K562 (cell line): ENCODE data around the gene PIK3CG. TPM values are rescaled to one million over a fixed set of nuclear protein-coding genes. Genes with fewer than 3 reads are reported as not detected.
A peak's percentile ranks its signal among the peaks of the same experiment; 100 is the strongest.

Experiments
- BMI1 ChIP-seq: fragments of 150-350 bp; IDR thresholded peaks from 2 replicates; pipeline ENCODE4 v1.6.1; 2014; ENCODE audit warnings: low read length
- DPF2 ChIP-seq: fragments of 450-650 bp; IDR thresholded peaks from 2 replicates; pipeline ENCODE4 v1.6.1; 2016
- FOXA3 ChIP-seq, 2 experiments: fragments of 450-650 bp in 1 of 2; sonication (generic) in 1 of 2; formaldehyde crosslinking; IDR thresholded peaks in 1 of 2; conservative IDR thresholded peaks in 1 of 2; 2 replicates each; pipeline versions ENCODE4 v1.4.0 to v1.8.0; 2020 to 2022; ENCODE audit warnings: mild to moderate bottlenecking in 2 of 2, missing genetic modification reagents in 1 of 2
- FOXM1 ChIP-seq, 2 experiments: fragments of 450-650 bp in 1 of 2; sonication (generic) in 1 of 2; formaldehyde crosslinking in 1 of 2; IDR thresholded peaks; 2 replicates each; pipeline versions ENCODE4 v1.6.1 to v1.9.0; 2017 to 2022; ENCODE audit warnings: low read depth in 2 of 2, mild to moderate bottlenecking in 2 of 2, missing genetic modification reagents in 1 of 2, moderate library complexity in 1 of 2
- GATAD2B ChIP-seq: fragments of 450-650 bp; IDR thresholded peaks from 2 replicates; pipeline ENCODE4 v1.6.1; 2017; ENCODE audit warnings: mild to moderate bottlenecking, borderline replicate concordance
- HDGF ChIP-seq: fragments of 450-650 bp; IDR thresholded peaks from 2 replicates; pipeline ENCODE4 v1.6.1; 2016
- HIVEP1 ChIP-seq: fragments of 250-450 bp; sonication (Bioruptor Pico); IDR thresholded peaks from 2 replicates; pipeline ENCODE4 v1.4.0; 2020; ENCODE audit warnings: mild to moderate bottlenecking
- HLTF ChIP-seq: fragments of 450-650 bp; IDR thresholded peaks from 2 replicates; pipeline ENCODE4 v1.6.1; 2016
- HMBOX1 ChIP-seq: sonication (generic); IDR thresholded peaks from 2 replicates; pipeline ENCODE4 v1.6.1; 2016
- HMG20A ChIP-seq: fragments of 450-650 bp; formaldehyde crosslinking; conservative IDR thresholded peaks from 2 replicates; pipeline ENCODE4 v1.4.0; 2020; ENCODE audit warnings: mild to moderate bottlenecking, mixed read lengths
- IFI16 ChIP-seq: fragments of 250-450 bp; sonication (Bioruptor Pico); IDR thresholded peaks from 2 replicates; pipeline ENCODE4 v2.1.2; 2022; ENCODE audit warnings: mild to moderate bottlenecking, inconsistent platforms
- JUND ChIP-seq, 2 experiments: IDR thresholded peaks; 2 replicates in 1 of 2; 3 replicates in 1 of 2; pipeline ENCODE4 v1.6.1; 2011; ENCODE audit warnings: borderline replicate concordance in 2 of 2, low read depth in 2 of 2, low read length in 2 of 2, improper control_type of control experiment in 1 of 2, missing biosample characterization in 1 of 2, missing genetic modification characterization in 1 of 2, missing genetic modification reagents in 1 of 2
- KDM5B ChIP-seq: fragments of 200-600 bp; sonication (generic); IDR thresholded peaks from 2 replicates; pipeline ENCODE4 v1.6.1; 2012; ENCODE audit warnings: low read depth, mild to moderate bottlenecking, moderate library complexity, low read length, control low read depth, inconsistent platforms; ENCODE audit not compliant: insufficient replicate concordance
- KLF6 ChIP-seq: fragments of 250-450 bp; sonication (Bioruptor Pico); IDR thresholded peaks from 2 replicates; pipeline ENCODE4 v1.4.0; 2020; ENCODE audit warnings: mild to moderate bottlenecking, moderate library complexity, borderline replicate concordance
- LARP7 ChIP-seq: fragments of 450-650 bp; IDR thresholded peaks from 2 replicates; pipeline ENCODE4 v1.6.1; 2016
- MNT ChIP-seq, 2 experiments: fragments of 450-650 bp; conservative IDR thresholded peaks; 2 replicates each; pipeline ENCODE4 v1.6.1; 2017; ENCODE audit warnings: mild to moderate bottlenecking in 2 of 2, moderate library complexity in 2 of 2
- NFE2 ChIP-seq: IDR thresholded peaks from 2 replicates; pipeline ENCODE4 v1.6.1; 2014; ENCODE audit warnings: antibody characterized with exemption, low read depth
- PHF21A ChIP-seq: fragments of 450-650 bp; IDR thresholded peaks from 2 replicates; pipeline ENCODE4 v1.6.1; 2017; ENCODE audit warnings: low read depth, borderline replicate concordance
- RAD21 ChIP-seq, 2 experiments: fragments of 250-450 bp in 1 of 2; fragments of 450-650 bp in 1 of 2; sonication (Bioruptor Pico) in 1 of 2; formaldehyde crosslinking in 1 of 2; IDR thresholded peaks in 1 of 2; conservative IDR thresholded peaks in 1 of 2; 2 replicates each; pipeline versions ENCODE4 v1.4.0 to v1.8.0; 2020 to 2022; ENCODE audit warnings: mild to moderate bottlenecking in 2 of 2, moderate library complexity in 1 of 2
- RB1 ChIP-seq: fragments of 450-650 bp; IDR thresholded peaks from 2 replicates; pipeline ENCODE4 v1.6.1; 2017; ENCODE audit warnings: low read depth, mild to moderate bottlenecking
- RCOR1 ChIP-seq, 2 experiments: IDR thresholded peaks; 2 replicates each; pipeline ENCODE4 v1.6.1; 2012; ENCODE audit warnings: low read depth in 2 of 2, low read length in 2 of 2, borderline replicate concordance in 1 of 2, improper control_type of control experiment in 1 of 2
- TOE1 ChIP-seq, 2 experiments: fragments of 450-650 bp in 1 of 2; sonication (generic) in 1 of 2; formaldehyde crosslinking in 1 of 2; IDR thresholded peaks; 2 replicates each; pipeline versions ENCODE4 v1.7.1 to v1.8.0; 2016 to 2022; ENCODE audit warnings: borderline replicate concordance in 2 of 2, mild to moderate bottlenecking in 2 of 2, antibody characterized with exemption in 1 of 2, inconsistent platforms in 1 of 2, low read depth in 1 of 2, missing genetic modification reagents in 1 of 2, moderate library complexity in 1 of 2
- ZBTB17 ChIP-seq: fragments of 450-650 bp; formaldehyde crosslinking; IDR thresholded peaks from 2 replicates; pipeline ENCODE4 v1.4.0; 2020; ENCODE audit warnings: mild to moderate bottlenecking
- ZNF644 ChIP-seq: fragments of 200-800 bp; sonication (Bioruptor generic); IDR thresholded peaks from 2 replicates; pipeline ENCODE4 v1.6.1; 2016; ENCODE audit warnings: low read depth, missing genetic modification characterization, missing compliant biosample characterization
- ZNF77 ChIP-seq: fragments of 250-450 bp; sonication (Bioruptor Pico); IDR thresholded peaks from 2 replicates; pipeline ENCODE4 v1.5.0; 2020
- polyA plus RNA-seq, 8 experiments: library from polyadenylated mRNA; depleted of rRNA in 4 of 8; stranded (reverse) in 5 of 8; unstranded in 3 of 8; fragments of >200 nt; fragmentation: Nextera tagmentation in 2 of 8; fragmentation: Illumina TruSeq in 1 of 8; extraction: Ambion mirVana in 2 of 8; extraction: Trizol in 1 of 8; gene quantifications; 2 replicates each; pipeline versions ENCODE4 v1.2.1 to v1.2.3, GENCODE V29; 2011 to 2014; ENCODE audit warnings: inconsistent platforms in 1 of 8, missing spikeins in 1 of 8
- total RNA-seq, 7 experiments: library from RNA; depleted of rRNA in 6 of 7; stranded (reverse); fragments of >200 nt in 6 of 7; fragmentation: Illumina TruSeq in 2 of 7; extraction: Trizol in 2 of 7; gene quantifications; 2 replicates each; pipeline versions ENCODE4 v1.2.1 to v1.2.3, GENCODE V29; 2011 to 2021; ENCODE audit warnings: low replicate concordance in 1 of 7

The PIK3CG gene
- total and polyA plus RNA-seq, 9 of the 15 experiments (the other 6 are each of a cell fraction or from before 2014, with no cell fraction given) = 5.3 to 42.5 (median 29.0) TPM

- TF ChIP-seq FOXM1 (IDR thresholded peaks at IDR 0.05; ENCODE audit: low read depth) (0 out of 2 replicates have a peak, but pooled peaks have one; percentile 13), FOXM1 (CRISPR knock-in tag; IDR thresholded peaks at IDR 0.05; ENCODE audit: low read depth) (no peak), GATAD2B (peak; percentile 58; the same call in 1 of the 2 replicates), HMBOX1 (peak; percentile 82; the same call in 1 of the 2 replicates), FOXA3 (CRISPR knock-in tag; conservative IDR thresholded peaks at IDR 0.05 in 1 of 2, IDR thresholded peaks at IDR 0.05 in 1 of 2) (0 out of 4 replicates have a peak, but pooled peaks of 1 of the 2 experiments have one; percentile 9), KLF6 (CRISPR knock-in tag) (no peak), RCOR1 (IDR thresholded peaks at IDR 0.05; ENCODE audit: borderline replicate concordance in 1 of 2, low read depth in 2 of 2, low read length in 2 of 2) (peak in 1 of 2 experiments; percentile 70; a peak in 1 of 4 replicates), NFE2 (0 out of 2 replicates have a peak, but pooled peaks have one; percentile 18), HMG20A (CRISPR knock-in tag) (0 out of 2 replicates have a peak, but pooled peaks have one; percentile 7), ZNF77 (CRISPR knock-in tag) (no peak), HIVEP1 (CRISPR knock-in tag) (peak; percentile 16; the same call in 1 of the 2 replicates), JUND (IDR thresholded peaks at IDR 0.05; ENCODE audit: borderline replicate concordance, low read depth, low read length) (peak; percentile 61; the same call in 1 of the 2 replicates), JUND (tag; IDR thresholded peaks at IDR 0.05; ENCODE audit: borderline replicate concordance, low read depth, low read length) (peak; percentile 39; the same call in 2 of the 3 replicates), IFI16 (CRISPR knock-in tag) (0 out of 2 replicates have a peak, but pooled peaks have one; percentile 33), HDGF (0 out of 2 replicates have a peak, but pooled peaks have one; percentile 65), LARP7 (no peak), HLTF (0 out of 2 replicates have a peak, but pooled peaks have one; percentile 19), RB1 (peak; percentile 75), PHF21A (peak; percentile 37; the same call in 1 of the 2 replicates), KDM5B (no peak), MNT (conservative IDR thresholded peaks at IDR 0.05) (0 out of 4 replicates have a peak, but pooled peaks have one; percentile 15 to 30), ZNF644 (tag) (0 out of 2 replicates have a peak, but pooled peaks have one; percentile 68), ZBTB17 (CRISPR knock-in tag) (0 out of 2 replicates have a peak, but pooled peaks have one; percentile 37), DPF2 (peak; percentile 50; the same call in 1 of the 2 replicates), TOE1 (IDR thresholded peaks at IDR 0.05; ENCODE audit: borderline replicate concordance) (peak; percentile 55; the same call in 1 of the 2 replicates), TOE1 (CRISPR knock-in tag; IDR thresholded peaks at IDR 0.05; ENCODE audit: borderline replicate concordance, low read depth) (no peak), BMI1 (no peak), RAD21 (CRISPR knock-in tag; conservative IDR thresholded peaks at IDR 0.05 in 1 of 2, IDR thresholded peaks at IDR 0.05 in 1 of 2) (peak; percentile 100)
Measured at GRCh38 chr7:106947244-106947728, 82.2 kb downstream of the PIK3CG start (continued).
